NT2/D1 (cell line): ENCODE data around the gene RASAL2.

ENCODE experiments used
- SUZ12 ChIP-seq: IDR thresholded peaks from 2 replicates; pipeline ENCODE4 v1.6.1; 2011; ENCODE audit not compliant: insufficient read length, insufficient read depth; ENCODE audit errors: extremely low read depth
- YY1 ChIP-seq: IDR thresholded peaks from 2 replicates; pipeline ENCODE4 v1.6.1; 2011; ENCODE audit not compliant: insufficient read length, insufficient read depth
- ZNF274 ChIP-seq: IDR thresholded peaks from 2 replicates; pipeline ENCODE4 v1.6.1; 2011; ENCODE audit warnings: mild to moderate bottlenecking, low read depth, low read length

DNA sequence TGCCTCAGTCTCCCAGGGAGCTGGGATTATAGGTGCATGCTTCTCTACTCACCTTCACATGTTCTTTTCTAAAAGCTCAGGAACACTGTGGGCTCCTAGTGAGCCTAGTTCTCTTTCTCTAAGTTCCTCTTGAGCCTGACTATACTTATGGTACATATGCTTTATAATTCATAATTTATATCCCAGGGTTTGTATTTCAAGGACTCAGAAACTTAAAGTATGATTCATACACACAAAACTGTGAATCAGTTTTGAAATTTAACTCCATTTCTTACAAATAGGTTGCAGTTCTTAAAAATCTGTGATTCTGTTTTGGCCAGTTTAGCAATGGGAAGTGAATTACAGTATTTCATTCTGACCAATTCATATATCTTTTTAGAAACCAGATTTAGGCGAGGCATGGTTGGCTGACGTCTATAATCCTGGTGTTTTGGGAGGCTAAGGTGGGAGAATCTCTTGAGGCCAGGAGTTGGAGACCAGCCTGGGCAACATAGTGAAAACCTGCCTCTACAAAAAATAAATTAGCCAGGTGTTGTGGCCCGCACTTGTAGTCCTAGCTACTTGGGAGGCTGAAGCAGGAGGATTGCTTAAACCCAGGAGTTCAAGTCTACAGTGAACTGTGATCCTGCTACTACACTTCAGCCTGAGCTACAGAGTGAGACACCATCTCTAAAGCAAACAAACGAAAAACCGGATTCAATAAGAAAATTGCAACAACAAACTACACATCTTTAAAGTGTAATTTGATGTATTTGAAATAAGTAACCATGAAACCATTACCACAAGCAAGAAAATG, 15.6 kb downstream of the RASAL2 start:
- TF ChIP-seq YY1 (no peak), ZNF274 (no peak), SUZ12 (no peak)
